Mesenchymal stem cell (in vitro differentiated cells and primary cell): ENCODE measurements around the gene ZSWIM5.
"Not testable (repeated sequence)": the region's sequence is repeated elsewhere in the genome, so short reads cannot be mapped to it uniquely, and the experiment has no call there.

ENCODE experiments used
- DNase-seq: peaks from one replicate; pipeline ENCODE4 v3.0.0-alpha.2; 2013
- H2AFZ ChIP-seq: one replicate; pipeline ENCODE4 v1.6.1; 2013; ENCODE audit warnings: low read depth, mild to moderate bottlenecking, control low read depth, inconsistent platforms, low read length, moderate library complexity
- H2AK5ac ChIP-seq: 2 replicates; pipeline ENCODE4 v1.6.1; 2013; ENCODE audit warnings: low read length, moderate library complexity, mild to moderate bottlenecking, inconsistent platforms; ENCODE audit not compliant: severe bottlenecking
- H2BK120ac ChIP-seq: one replicate; pipeline ENCODE4 v1.6.1; 2013; ENCODE audit warnings: low read depth, mild to moderate bottlenecking, inconsistent platforms, low read length, moderate library complexity
- H2BK12ac ChIP-seq, 2 experiments: one replicate each; pipeline ENCODE4 v1.6.1; 2013; ENCODE audit warnings: inconsistent platforms in 2 of 2, low read length in 2 of 2, mild to moderate bottlenecking in 2 of 2, moderate library complexity in 2 of 2, control low read depth in 1 of 2
- H2BK15ac ChIP-seq: one replicate; pipeline ENCODE4 v1.6.1; 2013; ENCODE audit warnings: mild to moderate bottlenecking, low read depth, inconsistent platforms; ENCODE audit not compliant: poor library complexity, severe bottlenecking
- H2BK5ac ChIP-seq: 2 replicates; pipeline ENCODE4 v1.6.1; 2013; ENCODE audit warnings: low read depth, mild to moderate bottlenecking, low read length, control low read depth, inconsistent platforms; ENCODE audit not compliant: poor library complexity, severe bottlenecking
- H3K14ac ChIP-seq, 2 experiments: one replicate each; pipeline ENCODE4 v1.6.1; 2013; ENCODE audit warnings: inconsistent platforms in 2 of 2, low read length in 2 of 2, control low read depth in 1 of 2, mild to moderate bottlenecking in 1 of 2, moderate library complexity in 1 of 2
- H3K18ac ChIP-seq, 2 experiments: one replicate each; pipeline ENCODE4 v1.6.1; 2013; ENCODE audit warnings: inconsistent platforms in 2 of 2, low read length in 2 of 2, control low read depth in 1 of 2, low read depth in 1 of 2, mild to moderate bottlenecking in 1 of 2
- H3K23ac ChIP-seq, 2 experiments: one replicate each; pipeline ENCODE4 v1.6.1; 2013; ENCODE audit warnings: inconsistent platforms in 2 of 2, low read length in 2 of 2, mild to moderate bottlenecking in 2 of 2, moderate library complexity in 2 of 2, control low read depth in 1 of 2
- H3K27ac ChIP-seq: 2 replicates; pipeline ENCODE4 v1.5.1; 2013; ENCODE audit warnings: mild to moderate bottlenecking, moderate library complexity, low read length, control low read depth, inconsistent platforms; ENCODE audit not compliant: poor library complexity, severe bottlenecking
- H3K27me3 ChIP-seq, 2 experiments: 2 replicates each; pipeline versions ENCODE4 v1.6.1 to v1.7.0; 2013; ENCODE audit warnings: low read length in 2 of 2, mild to moderate bottlenecking in 2 of 2, moderate library complexity in 2 of 2, control low read depth in 1 of 2, inconsistent platforms in 1 of 2; ENCODE audit not compliant: control insufficient read depth in 1 of 2, insufficient read depth in 1 of 2
- H3K36me3 ChIP-seq, 2 experiments: 2 replicates each; pipeline versions ENCODE4 v1.6.1 to v1.7.0; 2013; ENCODE audit warnings: low read length in 2 of 2, control low read depth in 1 of 2, inconsistent platforms in 1 of 2, low read depth in 1 of 2, mild to moderate bottlenecking in 1 of 2; ENCODE audit not compliant: insufficient read depth in 2 of 2, control insufficient read depth in 1 of 2
- H3K4ac ChIP-seq, 2 experiments: one replicate each; pipeline ENCODE4 v1.6.1; 2013; ENCODE audit warnings: inconsistent platforms in 2 of 2, low read length in 2 of 2, mild to moderate bottlenecking in 2 of 2, moderate library complexity in 2 of 2, control low read depth in 1 of 2, low read depth in 1 of 2
- H3K4me1 ChIP-seq: 2 replicates; pipeline ENCODE4 v1.6.1; 2013; ENCODE audit warnings: low read depth, low read length, control low read depth; ENCODE audit not compliant: control insufficient read depth, insufficient read depth
- H3K4me2 ChIP-seq: 2 replicates; pipeline ENCODE4 v1.6.1; 2013; ENCODE audit warnings: low read length, mild to moderate bottlenecking, inconsistent platforms; ENCODE audit not compliant: poor library complexity, severe bottlenecking
- H3K4me3 ChIP-seq, 2 experiments: 2 replicates each; pipeline versions ENCODE4 v1.5.1 to v1.7.0; 2013; ENCODE audit warnings: low read length in 2 of 2, mild to moderate bottlenecking in 2 of 2, control low read depth in 1 of 2, low read depth in 1 of 2; ENCODE audit not compliant: insufficient read depth in 1 of 2
- H3K79me1 ChIP-seq: replicated peaks from 2 replicates; pipeline ENCODE4 v1.6.1; 2013; ENCODE audit warnings: mild to moderate bottlenecking, control low read depth, low read length, inconsistent platforms; ENCODE audit not compliant: poor library complexity, severe bottlenecking
- H3K9ac ChIP-seq: 2 replicates; pipeline ENCODE4 v1.7.0; 2013; ENCODE audit warnings: mild to moderate bottlenecking, low read length, moderate library complexity
- H3K9me3 ChIP-seq: 2 replicates; pipeline ENCODE4 v1.7.0; 2013; ENCODE audit warnings: mild to moderate bottlenecking, low read length; ENCODE audit not compliant: control insufficient read depth
- H4K8ac ChIP-seq: one replicate; pipeline ENCODE4 v1.6.1; 2013; ENCODE audit warnings: inconsistent platforms, mild to moderate bottlenecking, low read length, moderate library complexity
- H4K91ac ChIP-seq: one replicate; pipeline ENCODE4 v1.6.1; 2013; ENCODE audit warnings: mild to moderate bottlenecking, low read length, inconsistent platforms
- WGBS: methylation state at CpG from one replicate; pipeline ENCODE4 v1.1.7; 2013; ENCODE audit warnings: mixed read lengths; 5-methylcytosine and 5-hydroxymethylcytosine counted together

ZSWIM5 gene

DNA sequence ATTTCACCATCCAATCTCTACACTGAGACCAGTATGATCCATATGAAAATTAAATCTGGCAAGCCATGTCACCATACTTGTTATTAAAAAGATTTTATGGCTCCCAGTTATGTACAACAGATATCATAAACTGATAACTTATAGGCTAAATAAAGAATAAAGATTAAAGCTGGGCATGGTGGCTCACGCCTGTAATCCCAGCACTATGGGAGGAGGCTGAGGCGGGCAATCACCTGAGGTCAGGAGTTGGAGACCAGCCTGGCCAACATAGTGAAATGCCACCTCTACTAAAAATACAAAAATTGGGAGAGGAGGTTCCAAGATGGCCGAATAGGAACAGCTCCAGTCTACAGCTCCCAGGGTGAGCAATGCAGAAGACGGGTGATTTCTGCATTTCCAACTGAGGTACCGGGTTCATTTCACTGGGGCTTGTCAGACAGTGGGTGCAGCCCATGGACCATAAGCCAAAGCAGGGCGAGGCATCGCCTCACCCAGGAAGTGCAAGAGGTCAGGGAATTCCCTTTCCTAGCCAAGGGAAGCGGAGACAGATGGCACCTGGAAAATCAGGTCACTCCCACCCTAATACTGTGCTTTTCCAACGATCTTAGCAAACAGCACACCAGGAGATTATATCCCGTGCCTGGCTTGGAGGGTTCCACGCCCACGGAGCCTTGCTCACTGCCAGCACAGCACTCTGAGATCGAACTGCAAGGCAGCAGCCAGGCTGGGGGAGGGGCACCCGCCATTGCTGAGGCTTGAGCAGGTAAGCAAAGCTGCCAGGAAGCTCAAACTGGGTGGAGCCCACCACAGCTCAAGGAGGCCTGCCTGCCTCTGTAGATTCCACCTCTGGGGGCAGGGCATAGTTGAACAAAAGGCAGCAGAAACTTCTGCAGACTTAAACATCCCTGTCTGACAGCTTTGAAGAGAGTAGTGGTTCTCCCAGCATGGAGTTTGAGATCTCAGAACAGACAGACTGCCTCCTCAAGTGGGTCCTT, 44.1 kb downstream of the ZSWIM5 start:
- H3K4me3 ChIP-seq, H4K8ac ChIP-seq, H2AK5ac ChIP-seq, H2BK120ac ChIP-seq, H2BK12ac ChIP-seq, H3K4ac ChIP-seq, H3K14ac ChIP-seq, H3K18ac ChIP-seq, H3K4me1 ChIP-seq, H2BK15ac ChIP-seq, H3K27me3 ChIP-seq, H2AFZ ChIP-seq, H3K9ac ChIP-seq, DNase-seq, H3K79me1 ChIP-seq, H2BK5ac ChIP-seq, H3K27ac ChIP-seq, H3K36me3 ChIP-seq, H4K91ac ChIP-seq, H3K9me3 ChIP-seq, H3K23ac ChIP-seq, H3K4me2 ChIP-seq: not testable (repeated sequence)
- WGBS = 75% methylated on average over 14 of the region's 14 CpGs

DNA sequence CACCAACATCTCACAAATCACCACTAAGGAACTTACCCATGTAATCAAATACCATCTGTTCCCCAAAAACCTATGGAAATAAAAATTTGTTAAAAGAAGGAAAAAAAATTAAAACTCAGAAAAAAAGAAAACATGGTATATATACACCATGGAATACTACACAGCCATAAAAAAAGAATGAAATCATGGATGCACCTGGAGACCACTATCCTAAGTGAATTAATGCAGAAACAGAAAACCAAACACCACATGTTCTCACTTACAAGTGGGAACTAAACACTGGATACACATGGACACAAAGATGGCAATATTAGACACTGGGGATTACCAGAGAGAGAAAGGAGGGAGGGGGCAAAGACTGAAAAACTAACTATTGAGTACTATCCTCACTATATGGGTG, 50.4 kb downstream of the ZSWIM5 start:
- Histone ChIP-seq H3K9me3 (no peaks in the 10 kb centered on the region), H3K36me3 (no peaks in the 10 kb centered on the region), H3K4ac (no peak overlapping the region), H3K4me3 (no peak overlapping the region), H2BK12ac (no peak overlapping the region), H2AFZ (no peak overlapping the region), H3K18ac (no peak overlapping the region), H2BK5ac (no peak overlapping the region), H3K27me3 (no peaks in the 10 kb centered on the region), H3K4me2 (no peak overlapping the region), H2BK15ac (no peak overlapping the region), H3K23ac (no peak overlapping the region), H4K8ac (no peak overlapping the region), H4K91ac (no peak overlapping the region), H3K4me1 (no peaks in the 10 kb centered on the region), H3K14ac (no peak overlapping the region), H3K9ac (no peak overlapping the region), H2BK120ac (no peak overlapping the region), H3K27ac (no peak overlapping the region), H2AK5ac (no peak overlapping the region), H3K79me1 (no peaks in the 10 kb centered on the region)
- DNase-seq = no peak

DNA sequence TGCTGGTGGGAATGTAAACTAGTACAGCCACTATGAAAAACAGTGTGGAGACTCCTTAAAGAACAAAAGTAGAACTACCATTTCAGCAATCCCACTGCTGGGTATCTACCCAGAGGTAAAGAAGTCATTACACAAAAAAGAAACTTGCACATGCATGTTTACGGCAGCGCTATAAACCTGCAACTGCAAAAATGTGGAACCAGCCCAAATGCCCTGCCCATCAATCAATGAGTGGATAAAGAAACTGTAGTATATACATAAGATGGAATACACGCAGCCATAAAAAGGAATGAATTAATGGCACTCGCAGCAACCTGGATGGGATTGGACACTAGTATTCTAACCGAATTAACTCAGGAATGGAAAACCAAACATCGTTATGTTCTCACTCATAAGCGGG, 51.0 kb downstream of the ZSWIM5 start:
- Histone ChIP-seq H3K4me2 (no peak overlapping the region), H3K23ac (no peak overlapping the region), H3K4me1 (no peaks in the 10 kb centered on the region), H2BK5ac (no peak overlapping the region), H2AK5ac (no peak overlapping the region), H3K4me3 (no peak overlapping the region), H3K27ac (no peak overlapping the region), H2BK120ac (no peak overlapping the region), H2BK15ac (no peak overlapping the region), H3K9me3 (no peaks in the 10 kb centered on the region), H2AFZ (no peak overlapping the region), H4K91ac (no peak overlapping the region), H3K18ac (no peak overlapping the region), H3K9ac (no peak overlapping the region), H3K79me1 (no peaks in the 10 kb centered on the region), H3K36me3 (no peaks in the 10 kb centered on the region), H3K27me3 (no peaks in the 10 kb centered on the region), H4K8ac (no peak overlapping the region), H3K4ac (no peak overlapping the region), H2BK12ac (no peak overlapping the region), H3K14ac (no peak overlapping the region)
- WGBS = 95% methylated on average over 7 of the region's 7 CpGs
- DNase-seq = no peak

DNA sequence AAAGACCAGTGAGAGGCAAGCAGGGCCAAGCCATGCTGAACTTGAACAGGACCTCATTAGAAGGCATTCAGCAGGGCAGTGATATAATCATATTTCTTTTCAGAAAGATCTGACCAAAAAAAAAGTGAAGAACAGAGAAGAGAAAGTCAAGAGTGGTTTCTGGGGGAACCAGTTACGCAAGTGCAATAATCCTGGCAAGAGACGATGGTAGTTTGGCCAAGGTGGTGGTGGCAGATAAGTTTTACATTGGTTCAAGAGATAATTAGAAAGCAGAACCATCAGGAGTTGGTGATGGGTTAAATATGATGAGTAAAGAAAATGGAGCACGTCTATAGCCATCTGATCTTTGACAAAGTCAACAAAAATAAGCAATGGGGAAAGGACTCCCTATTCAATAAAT, 54.3 kb downstream of the ZSWIM5 start:
- Histone ChIP-seq H3K36me3 (no peaks in the 10 kb centered on the region), H3K4me2 (no peak overlapping the region), H3K4me1 (no peaks in the 10 kb centered on the region), H3K79me1 (no peaks in the 10 kb centered on the region), H3K18ac (no peak overlapping the region), H3K27me3 (no peaks in the 10 kb centered on the region), H4K91ac (no peak overlapping the region), H3K23ac (no peak overlapping the region), H2BK15ac (no peak overlapping the region), H3K9ac (no peak overlapping the region), H2AK5ac (no peak overlapping the region), H3K4ac (no peak overlapping the region), H2BK12ac (no peak overlapping the region), H3K4me3 (no peak overlapping the region), H3K27ac (no peak overlapping the region), H2BK120ac (no peak overlapping the region), H3K14ac (no peak overlapping the region), H2AFZ (no peak overlapping the region), H4K8ac (no peak overlapping the region), H3K9me3 (no peaks in the 10 kb centered on the region), H2BK5ac (no peak overlapping the region)
- 90% methylated on average over 2 of the region's 3 CpGs for WGBS
- no peak for DNase-seq
